Keratinocyte (primary cell): ENCODE results near the gene FAAP20. TPM values are rescaled to one million over a fixed set of nuclear protein-coding genes. Genes with fewer than 3 reads are reported as not detected.

ENCODE experiments used
- DNase-seq: peaks from one replicate; pipeline ENCODE4 v3.0.0-alpha.2; 2011; ENCODE audit warnings: low read depth, missing footprints, low spot score
- FAIRE-seq: peaks from 2 replicates; lab custom pipeline; 2011; peaks lifted over from hg19 to GRCh38; lab: Jason Lieb, UNC
- H2AFZ ChIP-seq: 2 replicates; pipeline ENCODE4 v1.6.0; 2012; ENCODE audit warnings: low read length, control low read depth, inconsistent platforms; ENCODE audit not compliant: control insufficient read depth
- H3K27ac ChIP-seq: 2 replicates; pipeline ENCODE4 v1.5.1; 2011; ENCODE audit warnings: low read length; ENCODE audit not compliant: control insufficient read depth, insufficient read depth
- H3K27me3 ChIP-seq: 3 replicates; pipeline ENCODE4 v1.6.0; 2011; ENCODE audit warnings: low read length; ENCODE audit not compliant: control insufficient read depth, insufficient read depth; ENCODE audit errors: extremely low read depth
- H3K36me3 ChIP-seq, 2 experiments: 2 replicates in 1 of 2; 3 replicates in 1 of 2; pipeline ENCODE4 v1.5.1; 2011; ENCODE audit warnings: low read length in 2 of 2, mild to moderate bottlenecking in 1 of 2; ENCODE audit not compliant: control insufficient read depth in 2 of 2, insufficient read depth in 2 of 2; ENCODE audit errors: extremely low read depth in 1 of 2
- H3K4me1 ChIP-seq: 3 replicates; pipeline ENCODE4 v1.5.1; 2011; ENCODE audit warnings: low read length; ENCODE audit not compliant: control insufficient read depth, insufficient read depth; ENCODE audit errors: extremely low read depth
- H3K4me2 ChIP-seq: 3 replicates; pipeline ENCODE4 v1.6.0; 2011; ENCODE audit warnings: low read depth, low read length; ENCODE audit not compliant: control insufficient read depth, insufficient read depth; ENCODE audit errors: extremely low read depth
- H3K4me3 ChIP-seq, 3 experiments: fragments of 200-600 bp in 1 of 3; sonication (generic) in 1 of 3; 2 replicates in 2 of 3; 3 replicates in 1 of 3; pipeline ENCODE4 v1.5.1; 2011 to 2016; ENCODE audit warnings: low read length in 3 of 3, mild to moderate bottlenecking in 3 of 3, control low read depth in 2 of 3, inconsistent platforms in 1 of 3, low read depth in 1 of 3, mixed read lengths in 1 of 3, mixed run types in 1 of 3, moderate library complexity in 1 of 3; ENCODE audit not compliant: control insufficient read depth in 2 of 3, insufficient read depth in 2 of 3; ENCODE audit errors: extremely low read depth in 1 of 3
- H3K79me2 ChIP-seq: 2 replicates; pipeline ENCODE4 v1.6.0; 2012; ENCODE audit warnings: low read length; ENCODE audit not compliant: control insufficient read depth, insufficient read depth
- H3K9ac ChIP-seq: 3 replicates; pipeline ENCODE4 v1.6.0; 2011; ENCODE audit warnings: low read length; ENCODE audit not compliant: control insufficient read depth, insufficient read depth; ENCODE audit errors: extremely low read depth
- H3K9me1 ChIP-seq: 3 replicates; pipeline ENCODE4 v1.6.0; 2011; ENCODE audit warnings: low read length; ENCODE audit not compliant: control insufficient read depth, insufficient read depth; ENCODE audit errors: extremely low read depth
- H3K9me3 ChIP-seq: 2 replicates; pipeline ENCODE4 v1.5.1; 2012; ENCODE audit warnings: low read depth, low read length; ENCODE audit not compliant: control insufficient read depth
- H4K20me1 ChIP-seq: 3 replicates; pipeline ENCODE4 v1.6.0; 2011; ENCODE audit warnings: low read length; ENCODE audit not compliant: control insufficient read depth, insufficient read depth; ENCODE audit errors: extremely low read depth
- EZH2 ChIP-seq: IDR thresholded peaks from one replicate; pipeline ENCODE4 v1.6.1; 2012; ENCODE audit warnings: inconsistent platforms, mild to moderate bottlenecking, low read length, moderate library complexity
- dilution Hi-C: fragments of 300-500 bp; cut with MboI; formaldehyde crosslinking; loops from one replicate; pipeline ENCODE4 v1.7.0; 2020; ENCODE audit warnings: low sequenced_read_pairs; ENCODE audit not compliant: extremely low pct_ligation_motif_present
- polyA plus RNA-seq, 5 experiments: library from polyadenylated mRNA; depleted of rRNA in 3 of 5; stranded (reverse) in 3 of 5; stranded (forward) in 1 of 5; unstranded in 1 of 5; fragments of >200 nt; gene quantifications; 1 replicate in 1 of 5; 2 replicates in 3 of 5; 3 replicates in 1 of 5; pipeline versions ENCODE4 v1.2.1 to v1.2.3, GENCODE V29; 2011 to 2012; ENCODE audit warnings: missing spikeins in 2 of 5, low read depth in 1 of 5, low replicate concordance in 1 of 5
- TF ChIP-seq, protein P1 (sequence below), 3 experiments: IDR thresholded peaks in 1 of 3; conservative IDR thresholded peaks in 1 of 3; optimal IDR thresholded peaks in 1 of 3; 2 replicates in 2 of 3; 3 replicates in 1 of 3; pipeline versions ENCODE3 to v1.5.1; 2011; ENCODE audit warnings: low read length in 3 of 3, mild to moderate bottlenecking in 3 of 3, moderate library complexity in 2 of 3, control low read depth in 1 of 3, inconsistent platforms in 1 of 3; ENCODE audit not compliant: insufficient read depth in 2 of 3; ENCODE audit errors: extremely low read depth in 1 of 3

The FAAP20 gene
- polyA plus RNA-seq, 1 donor (not counting 4 experiments of a cell fraction or from before 2014, with no cell fraction given): 7.3 TPM

DNA sequence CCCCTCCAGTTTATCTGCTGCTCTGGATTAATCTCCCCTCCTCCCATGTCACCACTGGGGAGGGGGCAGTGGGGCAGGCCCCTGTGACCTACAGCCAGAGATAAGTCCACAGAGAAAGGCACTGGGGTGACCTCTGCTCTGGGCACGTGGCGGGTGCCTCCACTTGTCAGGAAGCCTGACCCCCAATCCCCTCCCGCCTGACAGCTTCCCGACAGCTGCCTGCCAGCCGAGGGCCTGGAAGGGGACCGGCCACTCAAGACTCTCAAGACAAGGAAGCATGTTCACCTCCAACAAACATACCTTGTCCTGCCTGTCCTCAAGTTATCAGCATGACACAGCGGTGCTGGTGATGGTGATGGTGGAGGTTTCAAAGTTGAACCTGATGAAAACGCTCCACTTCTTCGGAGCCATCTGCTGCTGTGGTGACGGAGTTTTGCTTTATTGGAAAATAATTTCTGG is 3.2 kb upstream of the FAAP20 start:
- dilution Hi-C loops: loop anchor here (10.0 kb wide), 1 partner anchor 77 kb away; no protein-coding TSS in a partner anchor
- peaks cover 2% of the 10 kb centered on the region for H3K79me2 ChIP-seq
- no peak overlapping the region for H3K4me3 ChIP-seq
- H3K9ac ChIP-seq: no peak overlapping the region
- H4K20me1 ChIP-seq: no peaks in the 10 kb centered on the region
- TF ChIP-seq, protein P1, sequence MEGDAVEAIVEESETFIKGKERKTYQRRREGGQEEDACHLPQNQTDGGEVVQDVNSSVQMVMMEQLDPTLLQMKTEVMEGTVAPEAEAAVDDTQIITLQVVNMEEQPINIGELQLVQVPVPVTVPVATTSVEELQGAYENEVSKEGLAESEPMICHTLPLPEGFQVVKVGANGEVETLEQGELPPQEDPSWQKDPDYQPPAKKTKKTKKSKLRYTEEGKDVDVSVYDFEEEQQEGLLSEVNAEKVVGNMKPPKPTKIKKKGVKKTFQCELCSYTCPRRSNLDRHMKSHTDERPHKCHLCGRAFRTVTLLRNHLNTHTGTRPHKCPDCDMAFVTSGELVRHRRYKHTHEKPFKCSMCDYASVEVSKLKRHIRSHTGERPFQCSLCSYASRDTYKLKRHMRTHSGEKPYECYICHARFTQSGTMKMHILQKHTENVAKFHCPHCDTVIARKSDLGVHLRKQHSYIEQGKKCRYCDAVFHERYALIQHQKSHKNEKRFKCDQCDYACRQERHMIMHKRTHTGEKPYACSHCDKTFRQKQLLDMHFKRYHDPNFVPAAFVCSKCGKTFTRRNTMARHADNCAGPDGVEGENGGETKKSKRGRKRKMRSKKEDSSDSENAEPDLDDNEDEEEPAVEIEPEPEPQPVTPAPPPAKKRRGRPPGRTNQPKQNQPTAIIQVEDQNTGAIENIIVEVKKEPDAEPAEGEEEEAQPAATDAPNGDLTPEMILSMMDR (optimal IDR thresholded peaks at IDR 0.05 in 1 of 3, IDR thresholded peaks at IDR 0.05 in 1 of 3, conservative IDR thresholded peaks at IDR 0.05 in 1 of 3; ENCODE audit: extremely low read depth in 1 of 3, insufficient read depth in 2 of 3, low read length in 3 of 3): no peak
- TF ChIP-seq EZH2: no peak
- peaks cover 0 to 1% of the 10 kb centered on the region in 2 experiments for H3K36me3 ChIP-seq
- no peak overlapping the region for H3K4me2 ChIP-seq
- H3K9me1 ChIP-seq: no peaks in the 10 kb centered on the region
- no peaks in the 10 kb centered on the region for H3K27me3 ChIP-seq
- H3K27ac ChIP-seq: no peak overlapping the region
- H3K4me1 ChIP-seq: peaks cover 10% of the 10 kb centered on the region
- no peak for FAIRE-seq
- H2AFZ ChIP-seq: no peak overlapping the region
- DNase-seq: no peak
- no peaks in the 10 kb centered on the region for H3K9me3 ChIP-seq

DNA sequence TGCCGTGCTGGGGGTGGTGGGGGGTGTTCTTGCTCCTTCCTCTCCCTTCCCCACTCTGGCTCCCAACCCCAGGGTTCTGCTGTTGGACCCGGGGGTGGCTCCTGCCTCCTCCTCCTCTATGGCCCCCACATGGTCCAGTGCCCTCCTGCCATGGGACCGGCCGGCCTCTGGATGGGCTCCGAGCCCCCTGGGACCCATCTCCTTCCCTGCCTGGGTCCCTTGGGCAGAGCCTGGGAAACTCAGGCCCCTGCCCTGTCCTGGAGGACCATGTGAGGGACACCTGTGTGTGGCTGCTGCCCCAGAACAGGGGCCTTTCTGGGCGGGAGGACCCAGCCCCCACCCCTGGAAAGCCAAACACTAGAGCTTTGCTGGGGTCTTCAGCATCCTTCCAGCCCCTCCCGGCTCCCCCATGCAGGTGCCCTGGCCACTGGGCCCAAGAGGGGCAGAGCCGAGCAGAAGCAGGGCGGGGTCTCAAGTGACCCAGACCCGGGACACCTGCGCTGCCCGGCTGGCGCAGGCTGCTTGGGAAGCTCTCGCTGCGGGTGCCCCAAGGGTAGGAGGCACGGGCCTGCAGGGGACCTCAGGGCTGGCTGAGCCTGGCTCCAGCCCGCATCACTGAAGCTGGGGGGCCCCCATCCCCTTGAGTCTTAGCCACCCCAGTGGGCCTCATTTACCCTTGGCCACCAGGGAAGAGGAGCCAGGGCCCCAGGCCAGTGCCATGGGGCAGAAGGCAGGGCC is 2.5 kb upstream of the FAAP20 start:
- H3K27me3 ChIP-seq: no peaks in the 10 kb centered on the region
- H3K9me3 ChIP-seq: no peaks in the 10 kb centered on the region
- no peak overlapping the region for H3K4me3 ChIP-seq
- H3K4me1 ChIP-seq: peaks cover 10% of the 10 kb centered on the region
- no peak overlapping the region for H3K4me2 ChIP-seq
- peaks cover 2% of the 10 kb centered on the region for H3K79me2 ChIP-seq
- FAIRE-seq: no peak
- TF ChIP-seq, protein P1 (optimal IDR thresholded peaks at IDR 0.05 in 1 of 3, IDR thresholded peaks at IDR 0.05 in 1 of 3, conservative IDR thresholded peaks at IDR 0.05 in 1 of 3; ENCODE audit: extremely low read depth in 1 of 3, insufficient read depth in 2 of 3, low read length in 3 of 3): no peak
- TF ChIP-seq EZH2: no peak
- H3K36me3 ChIP-seq: peaks cover 0 to 1% of the 10 kb centered on the region in 2 experiments
- no peaks in the 10 kb centered on the region for H3K9me1 ChIP-seq
- DNase-seq: no peak
- H4K20me1 ChIP-seq: no peaks in the 10 kb centered on the region
- no peak overlapping the region for H2AFZ ChIP-seq
- H3K9ac ChIP-seq: no peak overlapping the region
- dilution Hi-C loops: loop anchor here (10.0 kb wide), 1 partner anchor 78 kb away; no protein-coding TSS in a partner anchor
- no peak overlapping the region for H3K27ac ChIP-seq
